Cardiac fibroblast (primary cell): ENCODE results near the gene ANKZF1.
A peak's percentile ranks its signal among the peaks of the same experiment; 100 is the strongest.

Experiments
- DNase-seq, 2 donors: peaks; one replicate each; pipeline versions ENCODE4 v3.0.0 to v3.0.0-alpha.2; 2010; ENCODE audit warnings: low read depth in 2 of 2
- H3K4me3 ChIP-seq, 2 donors: replicated peaks in 1 of 2; 1 replicate in 1 of 2; 2 replicates in 1 of 2; pipeline ENCODE4 v1.5.1; 2011; ENCODE audit warnings: low read depth in 2 of 2, low read length in 2 of 2, mild to moderate bottlenecking in 2 of 2, moderate library complexity in 1 of 2
- TF ChIP-seq, protein P1 (sequence below): IDR thresholded peaks from one replicate; pipeline ENCODE4 v1.5.1; 2011; ENCODE audit warnings: low read depth, mild to moderate bottlenecking, low read length, inconsistent platforms

ANKZF1 gene

DNA sequence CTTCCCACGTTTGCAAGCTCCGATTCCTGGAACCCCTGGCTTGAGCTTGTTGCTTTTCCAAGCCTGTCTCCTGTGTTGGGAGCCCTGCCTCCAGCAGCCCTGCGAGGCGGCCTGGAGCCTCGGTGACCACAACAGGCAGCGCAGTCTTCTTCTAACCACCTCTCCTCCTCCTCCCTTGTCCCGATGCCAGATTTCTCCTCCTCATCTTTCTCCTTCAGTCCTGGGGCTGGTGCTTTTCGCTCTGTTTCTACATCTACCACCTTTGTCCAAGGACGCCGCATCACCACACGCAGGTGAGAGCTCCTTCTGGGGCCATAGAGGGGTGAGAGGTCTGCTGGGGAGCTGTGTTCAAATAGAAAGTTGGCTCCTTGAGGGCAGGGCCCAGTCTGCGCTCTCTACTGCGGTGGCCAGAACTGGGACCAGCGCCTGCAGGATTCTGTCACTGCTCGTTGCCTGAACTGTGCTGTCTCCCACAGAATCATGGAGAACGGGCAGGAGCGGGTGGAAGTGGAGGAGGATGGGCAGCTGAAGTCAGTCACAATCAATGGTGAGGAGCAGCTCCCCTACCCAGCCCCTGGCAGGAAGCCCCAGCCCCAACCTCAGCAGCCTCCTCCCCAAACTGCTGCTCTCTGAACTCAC lies 53.5 kb downstream of the ANKZF1 start:
- DNase-seq: no peak
- TF ChIP-seq, protein P1, sequence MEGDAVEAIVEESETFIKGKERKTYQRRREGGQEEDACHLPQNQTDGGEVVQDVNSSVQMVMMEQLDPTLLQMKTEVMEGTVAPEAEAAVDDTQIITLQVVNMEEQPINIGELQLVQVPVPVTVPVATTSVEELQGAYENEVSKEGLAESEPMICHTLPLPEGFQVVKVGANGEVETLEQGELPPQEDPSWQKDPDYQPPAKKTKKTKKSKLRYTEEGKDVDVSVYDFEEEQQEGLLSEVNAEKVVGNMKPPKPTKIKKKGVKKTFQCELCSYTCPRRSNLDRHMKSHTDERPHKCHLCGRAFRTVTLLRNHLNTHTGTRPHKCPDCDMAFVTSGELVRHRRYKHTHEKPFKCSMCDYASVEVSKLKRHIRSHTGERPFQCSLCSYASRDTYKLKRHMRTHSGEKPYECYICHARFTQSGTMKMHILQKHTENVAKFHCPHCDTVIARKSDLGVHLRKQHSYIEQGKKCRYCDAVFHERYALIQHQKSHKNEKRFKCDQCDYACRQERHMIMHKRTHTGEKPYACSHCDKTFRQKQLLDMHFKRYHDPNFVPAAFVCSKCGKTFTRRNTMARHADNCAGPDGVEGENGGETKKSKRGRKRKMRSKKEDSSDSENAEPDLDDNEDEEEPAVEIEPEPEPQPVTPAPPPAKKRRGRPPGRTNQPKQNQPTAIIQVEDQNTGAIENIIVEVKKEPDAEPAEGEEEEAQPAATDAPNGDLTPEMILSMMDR: no peak
- H3K4me3 ChIP-seq: no peak overlapping the region

DNA sequence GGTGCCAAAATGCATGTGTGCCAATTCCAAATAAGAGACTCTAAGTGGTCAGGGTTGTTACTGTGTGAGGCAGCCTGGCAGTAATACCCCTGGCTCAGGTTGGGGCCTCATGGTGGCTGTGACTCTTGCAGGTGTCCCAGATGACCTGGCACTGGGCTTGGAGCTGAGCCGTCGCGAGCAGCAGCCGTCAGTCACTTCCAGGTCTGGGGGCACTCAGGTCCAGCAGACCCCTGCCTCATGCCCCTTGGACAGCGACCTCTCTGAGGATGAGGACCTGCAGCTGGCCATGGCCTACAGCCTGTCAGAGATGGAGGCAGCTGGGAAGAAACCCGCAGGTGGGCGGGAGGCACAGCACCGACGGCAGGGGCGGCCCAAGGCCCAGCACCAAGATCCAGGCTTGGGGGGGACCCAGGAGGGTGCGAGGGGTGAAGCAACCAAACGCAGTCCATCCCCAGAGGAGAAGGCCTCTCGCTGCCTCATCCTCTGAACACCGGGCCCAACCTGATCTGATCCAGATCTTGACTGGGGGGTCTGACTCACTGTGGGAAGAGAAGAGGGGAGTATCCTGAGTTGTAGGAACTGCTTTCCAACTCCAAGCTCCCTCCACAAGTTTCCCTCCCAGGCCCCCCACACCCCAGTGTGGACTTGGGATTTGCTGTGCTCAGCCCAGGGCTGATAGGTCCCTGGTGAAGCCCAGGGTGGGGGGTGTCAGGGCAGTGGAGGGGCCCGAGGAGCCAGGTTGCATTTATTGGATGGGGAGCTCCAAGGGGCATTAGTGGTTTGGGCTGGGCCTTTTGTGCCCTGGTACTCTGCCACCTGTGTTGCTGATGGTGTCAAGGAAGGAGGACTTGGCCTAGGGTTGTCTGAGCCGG lies 55.1 kb downstream of the ANKZF1 start:
- no peak overlapping the region for H3K4me3 ChIP-seq
- no peak for DNase-seq
- TF ChIP-seq, protein P1: no peak

DNA sequence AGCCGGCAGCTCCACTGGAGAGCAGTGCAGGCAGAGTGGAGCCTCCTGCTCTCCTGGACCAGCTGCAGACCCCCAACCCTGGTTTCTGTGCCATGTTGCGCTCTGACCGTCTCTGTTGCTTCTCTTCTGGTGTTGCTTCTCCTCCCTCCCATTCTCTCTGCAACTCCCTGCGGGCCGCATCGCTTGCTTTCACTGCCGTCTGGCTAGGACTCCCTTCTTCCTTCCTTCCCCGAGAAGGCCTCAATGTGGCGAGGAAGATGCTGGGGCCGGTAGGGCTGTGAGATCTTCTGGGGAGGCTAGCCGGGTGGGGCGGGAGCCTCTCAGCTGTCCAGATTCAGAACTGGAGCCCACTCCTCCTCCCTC lies 55.7 kb downstream of the ANKZF1 start:
- DNase-seq: no peak
- TF ChIP-seq, protein P1: no peak
- H3K4me3 ChIP-seq: no peak overlapping the region

DNA sequence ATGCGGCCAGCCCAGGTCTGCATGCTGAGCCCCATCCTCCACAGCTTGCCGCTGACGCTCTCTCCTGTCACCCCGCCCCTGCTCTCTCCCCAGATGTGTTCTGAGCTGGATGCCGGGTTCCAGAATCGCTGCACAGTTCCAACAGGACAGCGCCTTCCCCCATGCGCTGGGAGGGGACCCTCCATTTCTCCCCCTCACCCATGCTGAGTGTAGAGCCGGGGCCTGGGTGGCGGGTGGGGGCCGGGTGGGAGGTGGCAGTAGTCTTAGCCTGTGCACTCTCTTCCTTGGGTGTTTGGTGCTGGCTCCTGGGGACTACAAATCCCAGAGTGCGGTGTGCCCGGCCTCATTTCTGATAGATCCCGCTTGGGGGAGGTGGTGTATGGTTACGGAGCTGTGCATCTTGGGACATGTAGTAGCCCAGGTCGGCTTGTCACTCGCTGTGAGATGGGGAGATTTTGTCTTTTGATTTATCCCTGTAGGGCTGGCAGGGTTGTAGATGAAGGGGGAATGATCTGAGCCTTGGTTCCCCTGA lies 56.4 kb downstream of the ANKZF1 start:
- TF ChIP-seq, protein P1: no peak
- H3K4me3 ChIP-seq: no peak overlapping the region
- DNase-seq: peak in 1 of 2 donors; percentile 72
